ENCODE data around the gene FRYL.

GRCh38 chr4:48704091-48704802 is 75.8 kb downstream of the FRYL start:
- TF ChIP-seq CTCF (IDR thresholded peaks at IDR 0.05; ENCODE audit: insufficient read depth, low read length, poor library complexity, severe bottlenecking) = no peak
- TF ChIP-seq EZH2phosphoT487 (conservative IDR thresholded peaks at IDR 0.05; ENCODE audit: low read length) = no peak

Data from SU-DHL-6 (cell line).